Measurements from ENCODE around the gene P2RX6.
A peak's percentile ranks its signal among the peaks of the same experiment; 100 is the strongest.

P2RX6 gene

DNA sequence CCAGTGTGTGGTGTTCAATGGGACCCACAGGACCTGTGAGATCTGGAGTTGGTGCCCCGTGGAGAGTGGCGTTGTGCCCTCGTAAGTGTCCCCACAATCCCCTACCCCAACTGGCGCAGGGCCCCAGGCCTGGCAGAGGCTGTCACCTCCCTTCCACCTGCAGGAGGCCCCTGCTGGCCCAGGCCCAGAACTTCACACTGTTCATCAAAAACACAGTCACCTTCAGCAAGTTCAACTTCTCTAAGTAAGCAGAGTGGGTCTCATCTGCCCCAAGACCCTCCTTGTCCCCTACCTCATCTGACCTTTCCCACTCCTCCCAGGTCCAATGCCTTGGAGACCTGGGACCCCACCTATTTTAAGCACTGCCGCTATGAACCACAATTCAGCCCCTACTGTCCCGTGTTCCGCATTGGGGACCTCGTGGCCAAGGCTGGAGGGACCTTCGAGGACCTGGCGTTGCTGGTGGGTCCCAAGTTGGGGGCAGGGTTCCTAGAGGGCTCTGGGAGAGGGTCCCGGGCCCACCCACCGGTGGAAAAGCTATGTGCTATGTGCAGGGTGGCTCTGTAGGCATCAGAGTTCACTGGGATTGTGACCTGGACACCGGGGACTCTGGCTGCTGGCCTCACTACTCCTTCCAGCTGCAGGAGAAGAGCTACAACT, 8.1 kb downstream of the P2RX6 start:
- in situ Hi-C loops (cut with MboI; ENCODE audit: low sequenced_read_pairs, unreplicated experiment), result no loop called here
- DNase-seq (ENCODE audit: low spot score), result no peak
- TF ChIP-seq, protein P1, sequence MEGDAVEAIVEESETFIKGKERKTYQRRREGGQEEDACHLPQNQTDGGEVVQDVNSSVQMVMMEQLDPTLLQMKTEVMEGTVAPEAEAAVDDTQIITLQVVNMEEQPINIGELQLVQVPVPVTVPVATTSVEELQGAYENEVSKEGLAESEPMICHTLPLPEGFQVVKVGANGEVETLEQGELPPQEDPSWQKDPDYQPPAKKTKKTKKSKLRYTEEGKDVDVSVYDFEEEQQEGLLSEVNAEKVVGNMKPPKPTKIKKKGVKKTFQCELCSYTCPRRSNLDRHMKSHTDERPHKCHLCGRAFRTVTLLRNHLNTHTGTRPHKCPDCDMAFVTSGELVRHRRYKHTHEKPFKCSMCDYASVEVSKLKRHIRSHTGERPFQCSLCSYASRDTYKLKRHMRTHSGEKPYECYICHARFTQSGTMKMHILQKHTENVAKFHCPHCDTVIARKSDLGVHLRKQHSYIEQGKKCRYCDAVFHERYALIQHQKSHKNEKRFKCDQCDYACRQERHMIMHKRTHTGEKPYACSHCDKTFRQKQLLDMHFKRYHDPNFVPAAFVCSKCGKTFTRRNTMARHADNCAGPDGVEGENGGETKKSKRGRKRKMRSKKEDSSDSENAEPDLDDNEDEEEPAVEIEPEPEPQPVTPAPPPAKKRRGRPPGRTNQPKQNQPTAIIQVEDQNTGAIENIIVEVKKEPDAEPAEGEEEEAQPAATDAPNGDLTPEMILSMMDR (IDR thresholded peaks at IDR 0.05; ENCODE audit: borderline replicate concordance, control extremely low read depth, extremely low read depth, insufficient read depth, missing control alignments), result no peak

GRCh38 chr22:21025266-21025665, 10.3 kb downstream of the P2RX6 start:
- peak; percentile 50 for DNase-seq (ENCODE audit: low spot score)
- TF ChIP-seq, protein P1 (IDR thresholded peaks at IDR 0.05; ENCODE audit: borderline replicate concordance, control extremely low read depth, extremely low read depth, insufficient read depth, missing control alignments), result no peak
- in situ Hi-C loops (cut with MboI; ENCODE audit: low sequenced_read_pairs, unreplicated experiment), result no loop called here

- in situ Hi-C loops (cut with MboI; ENCODE audit: low sequenced_read_pairs, unreplicated experiment), result no loop called here
- TF ChIP-seq, protein P1 (IDR thresholded peaks at IDR 0.05; ENCODE audit: borderline replicate concordance, control extremely low read depth, extremely low read depth, insufficient read depth, missing control alignments), result no peak
Measured at GRCh38 chr22:21025763-21026755, 11.1 kb downstream of the P2RX6 start.

GRCh38 chr22:21026783-21027692, 12.1 kb downstream of the P2RX6 start:
- in situ Hi-C loops (cut with MboI; ENCODE audit: low sequenced_read_pairs, unreplicated experiment), result no loop called here
- no peak for DNase-seq (ENCODE audit: low spot score)

More at GRCh38 chr22:21025763-21026755, 11.1 kb downstream of the P2RX6 start:
- peak; percentile 25 for DNase-seq (ENCODE audit: low spot score)

DNA sequence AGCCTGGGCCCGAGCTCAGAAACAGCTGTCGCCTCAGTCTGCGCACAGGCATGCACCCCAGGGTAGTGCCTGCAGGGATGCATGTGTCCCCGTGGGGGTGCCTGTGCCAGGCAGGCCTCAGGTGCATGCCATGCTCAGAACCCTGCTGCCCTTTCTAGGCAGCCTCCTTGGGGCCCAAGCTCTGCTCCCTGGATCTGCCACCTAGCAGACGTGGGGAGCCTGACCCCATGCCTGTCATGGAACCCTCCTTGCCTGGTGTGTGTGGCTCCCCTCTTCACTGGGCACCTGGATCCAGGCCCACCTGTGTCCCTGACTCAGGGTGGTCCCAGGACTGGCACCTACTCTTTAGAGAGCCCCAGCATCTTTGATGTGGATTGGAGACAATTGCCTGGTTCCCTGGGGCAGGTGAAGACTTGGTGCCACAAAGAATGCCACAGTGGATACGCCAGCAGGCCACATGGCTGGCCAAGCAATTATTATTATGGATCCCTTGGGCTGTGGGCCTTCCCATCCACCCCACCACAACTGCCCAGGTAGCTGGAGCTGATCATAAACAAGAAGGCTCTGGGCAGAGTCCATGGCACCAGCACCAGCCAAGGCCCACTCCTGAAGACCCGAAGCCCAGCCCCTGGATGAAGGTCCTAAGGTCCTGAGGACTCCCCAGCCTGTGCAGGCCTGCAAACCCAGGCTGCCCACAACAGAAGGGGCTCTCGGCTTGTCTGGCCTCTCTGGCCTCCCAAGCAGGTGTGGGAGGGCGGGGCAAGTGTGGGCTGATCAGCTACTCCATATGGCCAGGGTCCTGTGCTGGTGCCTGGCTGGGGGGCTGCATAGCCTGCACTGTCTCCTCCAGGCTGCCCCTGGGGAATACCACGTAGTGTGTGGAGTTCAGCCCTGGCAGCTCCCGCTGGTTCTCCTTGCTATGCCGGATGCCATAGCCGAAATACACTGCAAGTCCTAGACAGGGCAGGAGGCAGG, 13.6 kb downstream of the P2RX6 start:
- DNase-seq (ENCODE audit: low spot score), result no peak
- TF ChIP-seq, protein P1 (IDR thresholded peaks at IDR 0.05; ENCODE audit: borderline replicate concordance, control extremely low read depth, extremely low read depth, insufficient read depth, missing control alignments), result no peak
- in situ Hi-C loops (cut with MboI; ENCODE audit: low sequenced_read_pairs, unreplicated experiment), result no loop called here

More at GRCh38 chr22:21026783-21027692, 12.1 kb downstream of the P2RX6 start:
- TF ChIP-seq, protein P1 (IDR thresholded peaks at IDR 0.05; ENCODE audit: borderline replicate concordance, control extremely low read depth, extremely low read depth, insufficient read depth, missing control alignments), result no peak
